Measurements from ENCODE around the gene SCT.
"Not testable (repeated sequence)": the region's sequence is repeated elsewhere in the genome, so short reads cannot be mapped to it uniquely, and the experiment has no call there.

SCT gene, protein sequence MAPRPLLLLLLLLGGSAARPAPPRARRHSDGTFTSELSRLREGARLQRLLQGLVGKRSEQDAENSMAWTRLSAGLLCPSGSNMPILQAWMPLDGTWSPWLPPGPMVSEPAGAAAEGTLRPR

DNA sequence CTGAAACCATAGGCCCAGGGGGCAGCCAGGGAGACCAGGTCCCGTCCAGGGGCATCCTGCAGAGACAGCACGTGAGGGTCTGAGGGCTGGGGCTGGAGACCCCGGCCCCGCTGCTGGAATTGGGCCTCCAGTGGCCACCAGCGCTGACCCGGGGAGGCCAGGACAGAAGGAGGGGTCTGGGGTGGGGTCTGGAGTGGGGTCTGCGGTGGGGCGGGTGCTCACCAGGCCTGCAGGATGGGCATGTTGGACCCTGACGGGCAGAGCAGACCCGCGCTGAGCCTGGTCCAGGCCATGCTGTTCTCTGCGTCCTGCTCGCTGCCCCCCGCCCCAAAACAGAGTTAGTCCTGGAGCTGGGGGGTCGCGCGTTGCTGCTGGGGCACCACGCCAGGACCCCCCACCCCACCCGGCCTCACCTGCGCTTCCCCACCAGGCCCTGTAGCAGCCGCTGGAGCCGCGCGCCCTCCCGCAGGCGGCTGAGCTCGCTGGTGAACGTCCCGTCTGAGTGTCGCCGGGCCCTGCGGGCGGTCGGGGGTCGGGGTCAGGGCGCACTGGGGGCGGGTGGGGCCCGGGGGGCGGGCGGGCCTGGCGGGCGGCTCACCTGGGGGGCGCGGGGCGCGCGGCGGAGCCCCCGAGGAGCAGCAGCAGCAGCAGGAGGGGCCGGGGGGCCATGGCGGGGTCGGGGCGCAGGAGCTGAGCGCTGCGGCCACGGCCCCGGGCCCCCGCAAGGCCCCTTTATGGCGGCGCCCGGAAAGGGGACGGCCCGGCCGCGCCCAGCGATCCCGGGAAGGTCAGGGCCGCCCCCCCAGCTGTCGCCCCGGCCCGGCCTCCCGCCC is at the start of gene SCT:
Gene SCT (minus strand): TSS at position 707 of the 833 bp plus-strand sequence. CDS start 38 bp downstream, at position 669.
- DNase-seq: no peak

DNA sequence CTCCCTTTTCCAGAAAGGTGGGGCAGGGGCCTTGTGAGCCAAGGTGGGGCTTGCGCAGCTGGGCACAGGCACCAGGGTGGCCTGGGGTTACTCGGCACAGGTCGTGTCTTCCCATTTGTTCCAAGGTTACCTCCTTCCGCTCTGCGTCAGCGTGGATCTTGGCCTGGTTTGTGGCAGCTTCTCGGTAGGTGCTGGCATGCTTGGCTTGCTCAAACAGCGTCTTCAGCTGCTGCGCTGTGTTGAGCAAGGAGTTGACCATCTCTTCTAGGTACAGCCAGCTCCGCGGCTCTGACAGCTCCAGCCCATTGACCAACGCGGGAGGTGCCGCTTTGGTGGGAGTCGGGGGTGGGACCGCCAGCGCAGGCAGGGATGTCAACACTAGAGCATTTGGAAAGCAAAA is 47.4 kb upstream of the SCT start:
- no peak for DNase-seq

DNA sequence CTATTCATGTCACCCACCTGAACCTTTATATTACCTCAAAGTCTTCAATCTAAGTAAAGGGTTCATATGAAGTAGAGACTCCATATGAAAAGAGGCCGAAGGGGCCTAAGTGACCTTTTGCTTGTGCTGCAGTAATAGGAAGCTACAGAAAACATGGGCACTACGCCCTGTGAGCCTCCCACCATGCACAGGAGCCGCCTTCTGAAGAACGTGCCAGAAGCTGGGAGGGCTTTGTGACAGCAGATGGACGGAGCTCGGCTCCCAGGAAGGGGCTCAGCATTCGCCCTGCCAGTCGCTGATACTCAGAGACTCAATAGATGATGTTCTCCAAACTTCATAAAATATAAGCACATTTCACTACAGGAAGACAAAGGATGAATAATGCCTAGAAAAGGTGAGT is 46.9 kb upstream of the SCT start:
- DNase-seq: no peak

DNA sequence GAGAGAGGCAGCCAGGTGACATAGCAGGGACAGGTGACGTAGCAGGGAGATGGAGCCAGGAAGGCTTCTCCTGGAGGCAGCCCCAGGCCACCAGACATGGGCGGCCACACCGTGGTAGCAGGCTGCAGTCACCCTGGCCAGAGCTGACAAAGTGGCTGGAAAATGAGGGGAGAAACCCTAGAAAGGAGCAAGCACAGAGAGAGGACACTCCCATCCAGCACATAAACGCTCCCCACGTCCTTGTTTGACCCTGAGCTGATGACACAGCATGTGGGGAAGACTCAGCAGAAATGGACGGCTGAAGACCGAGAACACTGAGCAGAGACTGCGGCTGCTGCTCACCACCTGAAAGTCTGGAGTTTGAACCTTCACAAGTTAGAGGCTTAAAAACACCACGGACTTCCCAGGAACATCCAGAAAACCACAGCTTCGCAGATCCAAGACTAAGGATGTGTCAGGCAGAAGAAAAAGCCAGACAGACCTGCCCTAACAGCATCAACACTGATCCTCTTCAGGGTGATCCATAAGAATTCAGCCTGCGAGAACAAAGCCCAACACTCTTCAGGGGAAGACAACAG is 38.8 kb upstream of the SCT start:
- peak; percentile 11 for DNase-seq

GRCh38 chr11:665062-665703 is 38.2 kb upstream of the SCT start:
- DNase-seq: no peak

DNA sequence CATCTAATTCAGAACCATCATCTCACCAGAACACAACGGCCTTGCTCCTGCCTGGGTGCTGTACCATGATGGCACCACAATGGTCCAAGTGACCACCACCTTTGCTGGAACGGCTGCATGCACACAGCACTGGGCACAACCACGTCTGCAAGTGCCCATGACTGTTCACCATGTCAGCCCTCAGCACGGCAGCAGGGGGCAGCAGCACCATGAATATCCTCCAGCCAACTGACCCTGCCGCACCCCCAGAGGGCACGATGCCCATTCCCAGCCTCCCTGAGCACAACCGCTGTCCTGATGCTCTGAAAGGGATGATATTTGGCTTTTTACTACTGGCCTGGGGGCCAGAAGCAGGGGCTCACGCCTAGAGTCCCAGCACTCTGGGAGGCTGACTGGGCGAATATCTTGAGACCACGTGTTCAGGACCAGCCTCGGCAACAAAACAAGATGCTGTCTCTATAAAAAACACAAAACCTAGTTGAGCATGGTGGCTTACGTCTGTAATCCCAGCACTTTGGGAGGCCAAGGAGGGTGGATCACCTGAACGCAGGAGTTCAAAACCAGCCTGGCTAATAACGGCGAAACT is 35.8 kb upstream of the SCT start:
- peak; percentile 73 for DNase-seq

GRCh38 chr11:660681-661444 is 33.9 kb upstream of the SCT start:
- DNase-seq: no peak

GRCh38 chr11:660281-660680 is 33.3 kb upstream of the SCT start:
- no peak for DNase-seq

DNA sequence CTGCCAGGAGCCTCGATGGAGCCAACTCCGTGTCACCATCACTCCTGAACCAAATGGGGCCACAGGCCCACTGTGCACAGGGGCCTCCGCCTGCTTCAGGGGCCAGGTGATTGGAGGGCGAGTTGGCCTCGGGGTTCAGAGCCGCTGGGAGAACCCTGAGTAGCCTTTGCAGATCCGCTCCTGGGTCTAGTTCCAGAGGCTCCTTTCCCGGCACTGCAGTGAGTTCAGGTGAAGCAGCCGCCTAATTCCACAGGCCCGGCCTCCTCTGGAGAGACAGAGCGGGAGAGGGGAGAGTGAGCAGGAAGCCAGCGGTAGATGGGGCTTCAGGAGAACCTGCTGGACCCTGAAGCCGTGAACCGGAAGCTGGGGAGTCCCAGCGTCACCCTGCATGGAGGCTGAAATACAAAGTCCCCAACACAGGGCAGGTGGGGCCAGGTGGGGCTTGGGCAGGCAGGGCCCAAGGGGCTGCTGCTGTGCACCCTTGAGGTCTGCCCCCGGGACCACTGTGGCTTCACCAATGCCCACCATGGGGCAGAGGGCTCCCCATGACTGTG is 32.6 kb upstream of the SCT start:
- no peak for DNase-seq

DNA sequence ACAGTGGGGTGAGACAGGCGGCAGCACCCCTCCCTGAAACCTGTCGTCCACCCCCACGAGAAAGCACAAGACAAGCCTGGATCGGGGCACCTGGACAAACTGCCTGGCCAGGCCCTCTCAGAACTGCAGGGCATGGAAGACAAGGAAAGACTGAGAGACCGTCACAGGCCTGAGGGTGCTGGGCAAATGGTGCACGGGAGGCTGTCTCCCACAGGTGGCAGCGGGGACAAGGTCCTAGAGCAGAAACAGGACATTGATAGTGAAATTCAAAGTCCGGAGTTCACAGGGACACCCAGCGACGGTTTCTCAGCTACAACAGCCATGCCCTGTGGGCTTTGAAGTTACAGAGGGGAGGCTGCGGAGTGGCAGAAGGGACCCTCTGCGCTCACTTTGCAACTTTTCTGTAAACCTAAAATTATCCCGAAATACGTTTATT is 30.7 kb upstream of the SCT start:
- DNase-seq: no peak

DNA sequence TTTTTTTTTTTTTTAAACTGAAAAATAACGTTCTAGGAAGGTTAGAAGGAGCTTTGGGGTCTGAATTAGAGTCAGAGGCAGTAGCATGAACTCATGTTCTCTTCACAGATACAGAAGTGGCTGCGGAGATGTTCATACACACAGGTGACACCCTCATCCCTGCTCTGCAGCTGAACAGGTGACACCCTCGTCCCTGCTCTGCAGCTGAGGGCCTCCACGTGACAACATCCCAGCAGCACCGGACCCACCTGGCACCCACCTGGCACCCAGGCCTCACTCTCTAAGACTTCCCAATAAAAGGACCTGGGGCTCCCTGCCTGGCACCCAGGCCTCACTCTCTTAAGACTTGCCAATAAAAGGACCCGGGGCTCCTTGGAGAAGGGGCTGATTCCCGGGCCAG is 29.9 kb upstream of the SCT start:
- DNase-seq: no peak

- DNase-seq: no peak
Observed at GRCh38 chr11:656426-656825, 29.4 kb upstream of the SCT start.

DNA sequence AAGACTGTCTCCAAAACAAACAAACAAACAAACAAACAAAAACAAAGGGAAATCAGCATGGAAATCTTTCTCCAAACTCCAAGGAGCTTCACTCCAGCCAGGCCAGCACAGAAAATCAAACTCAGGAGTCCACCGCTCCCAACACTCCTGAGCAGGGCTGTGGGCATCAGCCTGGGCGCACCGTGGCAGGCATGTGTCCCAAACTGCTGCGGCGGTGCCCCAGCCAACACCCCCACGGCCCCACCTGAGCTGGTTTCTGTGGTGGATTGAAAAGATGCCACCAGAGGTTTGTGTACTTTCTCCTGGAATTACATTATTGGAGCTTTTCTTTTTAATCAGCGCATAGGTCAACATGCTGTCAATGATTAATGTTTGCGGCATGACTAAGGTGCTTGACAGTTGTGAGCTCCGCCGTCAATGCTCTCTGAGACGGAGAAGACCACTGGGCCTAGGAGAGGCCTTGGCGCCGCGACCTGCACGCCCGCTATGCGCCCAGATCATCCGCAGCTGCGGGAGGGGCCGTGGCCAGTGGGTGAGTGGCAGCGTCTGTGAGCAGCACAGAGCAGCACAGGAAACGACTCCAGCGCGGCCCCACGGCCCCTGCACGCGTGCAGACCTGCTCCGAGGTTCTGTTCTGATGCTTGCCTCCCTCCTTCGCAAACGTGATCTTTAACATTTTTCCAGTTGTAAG is 28.2 kb upstream of the SCT start:
- DNase-seq: no peak

DNA sequence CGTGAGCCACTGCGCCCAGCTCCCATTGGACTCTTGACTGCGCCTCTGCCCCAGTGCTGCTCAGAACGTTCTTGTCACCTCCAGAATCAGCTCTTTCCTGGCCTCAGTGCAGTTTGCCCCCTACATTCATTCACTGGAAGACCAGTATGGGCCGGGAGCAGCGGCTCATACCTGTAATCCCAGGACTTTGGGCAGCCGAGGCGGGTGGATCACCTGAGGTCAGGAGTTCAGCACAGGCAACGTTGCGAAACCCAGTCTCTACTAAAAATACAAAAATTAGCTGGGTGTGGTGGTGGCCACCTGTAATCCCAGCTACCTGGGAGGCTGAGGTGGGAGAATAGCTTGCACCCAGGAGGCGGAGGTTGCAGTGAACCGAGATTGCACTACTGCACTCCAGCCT is 27.5 kb upstream of the SCT start:
- DNase-seq: not testable (repeated sequence)

DNA sequence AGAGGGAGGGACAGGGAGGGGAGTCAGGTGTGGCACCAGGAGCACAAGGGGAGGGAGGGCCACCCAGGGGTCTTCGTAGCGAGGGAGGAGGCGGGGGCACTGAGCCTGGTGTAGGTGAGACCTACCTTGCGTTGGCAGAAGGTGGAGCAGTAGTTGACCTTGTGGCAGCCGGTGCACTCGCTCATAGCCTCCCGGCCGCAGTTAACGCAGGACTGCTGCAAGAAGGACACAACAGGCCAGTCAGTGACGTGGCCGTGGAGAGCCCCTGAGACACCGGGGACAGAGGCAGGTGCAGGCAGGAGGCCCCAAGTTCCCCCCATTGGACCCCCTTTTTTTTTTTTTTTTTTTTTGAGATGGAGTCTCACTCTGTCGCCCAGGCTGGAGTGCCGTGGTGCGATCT is 26.9 kb upstream of the SCT start:
- DNase-seq: no peak

- not testable (repeated sequence) for DNase-seq
Observed at GRCh38 chr11:653136-653535, 26.2 kb upstream of the SCT start.

DNA sequence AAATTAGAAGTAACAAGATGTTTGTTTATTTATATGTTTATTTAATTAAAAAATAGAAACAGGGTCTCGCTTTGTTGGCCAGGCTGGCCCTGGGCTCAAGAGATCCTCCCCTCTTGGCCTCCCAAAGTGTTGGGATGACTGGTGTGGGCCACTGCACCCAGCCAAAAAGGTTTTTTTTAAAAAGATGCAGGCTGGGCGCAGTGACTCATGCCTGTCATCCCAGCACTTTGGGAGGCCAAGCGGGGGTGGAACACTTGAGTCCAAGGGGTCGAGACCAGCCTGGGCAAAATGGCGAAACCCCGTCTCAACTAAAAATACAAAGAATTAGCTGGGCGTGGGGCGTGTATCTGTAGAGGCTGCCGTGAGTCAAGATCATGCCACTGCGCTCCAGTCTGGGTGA is 23.5 kb upstream of the SCT start:
- DNase-seq: no peak

DNA sequence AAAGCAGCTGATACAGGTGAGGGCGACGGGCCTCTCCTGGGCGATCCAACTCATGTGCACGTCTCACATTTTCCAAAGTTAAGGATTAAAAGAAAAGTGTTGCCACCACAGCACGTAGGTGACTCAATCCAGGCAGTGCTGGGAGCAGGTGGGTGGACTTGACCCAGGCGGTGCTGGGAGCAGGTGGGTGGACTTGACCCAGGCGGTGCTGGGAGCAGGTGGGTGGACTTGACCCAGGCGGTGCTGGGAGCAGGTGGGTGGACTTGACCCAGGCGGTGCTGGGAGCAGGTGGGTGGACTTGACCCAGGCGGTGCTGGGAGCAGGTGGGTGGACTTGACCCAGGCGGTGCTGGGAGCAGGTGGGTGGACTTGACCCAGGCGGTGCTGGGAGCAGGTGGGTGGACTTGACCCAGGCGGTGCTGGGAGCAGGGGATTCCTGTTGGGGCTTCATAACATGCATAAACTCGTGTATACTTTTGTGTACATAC is 20.7 kb upstream of the SCT start:
- DNase-seq: not testable (repeated sequence)

GRCh38 chr11:646214-646613 is 19.2 kb upstream of the SCT start:
- DNase-seq: no peak

GRCh38 chr11:645536-645935 is 18.6 kb upstream of the SCT start:
- DNase-seq: no peak
